NCI-H526 (cell line): ENCODE results near the gene KCNA5.

Experiments
- DNase-seq, 2 experiments: peaks; one replicate each; lab custom pipeline; 2025; lab: John Stamatoyannopoulos, UW

Gene KCNA5

DNA sequence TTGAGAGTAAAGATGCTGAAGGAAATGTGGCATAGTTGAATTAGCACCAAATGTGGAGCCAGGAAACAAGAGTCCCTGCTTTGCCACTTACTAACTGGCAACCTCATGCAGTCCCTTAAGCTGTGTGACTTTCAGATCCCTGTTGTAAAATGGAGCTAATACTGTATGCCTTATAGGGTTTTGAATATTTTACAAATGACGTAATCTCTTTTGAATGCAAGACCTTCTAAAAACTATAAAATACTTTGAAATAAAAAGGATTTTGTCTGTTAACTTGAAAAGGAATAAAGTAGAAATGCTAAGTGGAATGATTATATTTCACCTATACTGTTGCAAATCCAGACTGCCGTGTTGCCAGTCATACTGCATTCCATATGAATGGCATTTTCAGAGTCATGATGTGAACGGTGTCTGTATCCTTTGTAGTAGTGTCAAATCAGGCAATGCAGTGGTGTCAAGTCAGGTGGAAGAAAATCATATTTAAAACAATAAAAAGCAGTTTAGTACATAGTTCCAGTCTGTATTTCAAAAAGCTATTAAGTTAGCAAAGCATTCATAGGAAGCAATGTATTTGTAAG, 21.3 kb downstream of the KCNA5 start:
- DNase-seq = no peak

DNA sequence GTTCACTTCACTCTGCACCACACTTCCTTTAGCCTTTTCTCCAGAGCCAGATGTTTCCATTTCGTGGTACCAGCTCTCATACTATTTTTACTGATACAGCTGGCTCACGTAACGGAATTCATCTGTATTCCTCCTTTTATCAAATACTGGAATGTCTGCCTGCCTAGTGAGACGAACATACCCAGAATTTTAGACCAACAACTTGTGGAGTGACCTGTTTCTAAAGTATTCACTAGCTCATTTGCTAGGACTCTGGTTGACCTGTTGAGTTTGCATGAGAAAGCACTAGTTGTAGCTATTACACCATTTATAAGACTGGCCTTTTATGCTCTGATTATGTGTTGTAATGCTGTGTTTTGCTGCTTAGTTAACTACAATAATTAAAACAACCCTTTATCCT, 22.6 kb downstream of the KCNA5 start:
- no peak for DNase-seq

DNA sequence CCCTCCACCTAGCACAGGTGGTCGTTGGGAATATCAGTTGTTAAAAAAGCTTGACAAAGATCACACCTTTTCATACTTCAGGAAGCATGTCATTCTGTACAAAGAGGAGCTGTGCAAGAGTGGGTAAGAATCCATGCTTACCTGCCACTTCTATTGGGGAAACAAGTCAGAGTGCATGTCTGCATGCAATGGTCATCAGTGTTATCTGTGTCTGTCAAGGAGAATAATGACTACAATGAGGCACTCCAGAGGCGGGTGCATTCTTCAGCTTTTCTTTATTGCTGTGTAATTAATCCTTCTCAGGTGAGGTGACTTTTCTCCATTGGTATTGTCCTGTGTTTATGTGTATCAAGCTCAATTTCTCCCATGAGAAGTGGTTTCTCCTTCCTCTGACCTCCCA, 24.4 kb downstream of the KCNA5 start:
- DNase-seq = no peak

DNA sequence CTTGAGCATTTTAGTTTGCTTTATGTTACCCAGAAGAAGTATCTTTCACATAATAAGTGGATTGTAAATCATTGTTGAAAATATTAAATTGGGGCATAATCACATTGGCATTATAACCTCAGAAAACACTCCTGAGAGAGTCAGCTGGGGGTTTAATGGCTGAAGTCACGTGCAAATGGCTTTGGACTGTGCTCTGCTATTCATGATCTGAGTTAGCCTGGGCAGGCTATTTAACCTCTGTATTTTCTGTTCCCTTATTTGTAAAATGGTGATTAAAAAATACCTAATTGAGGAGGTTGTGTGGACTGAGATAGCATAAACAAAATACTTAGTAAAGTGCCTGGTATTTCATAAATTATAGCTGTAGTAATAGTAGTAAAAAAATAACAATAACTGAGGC, 24.9 kb downstream of the KCNA5 start:
- no peak for DNase-seq

DNA sequence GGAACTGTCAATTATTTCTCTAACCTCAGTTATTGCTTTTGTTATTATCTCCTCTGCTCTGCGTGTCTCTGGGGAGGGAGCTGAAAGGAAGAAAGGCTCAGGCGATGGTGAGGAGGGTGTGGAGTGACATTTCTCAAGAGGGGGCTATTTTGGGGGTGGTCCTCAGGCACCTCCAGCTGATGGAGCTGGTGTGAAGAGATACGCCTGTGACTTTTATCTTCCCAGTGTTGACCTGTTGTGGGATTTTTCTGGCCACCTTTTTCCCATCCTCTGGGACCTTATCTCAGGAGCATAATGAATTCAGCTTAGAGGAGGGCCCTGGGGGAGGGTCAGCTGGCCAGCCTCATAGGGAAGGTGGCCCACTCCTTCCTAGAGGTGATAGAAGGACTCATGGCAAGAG, 26.4 kb downstream of the KCNA5 start:
- no peak for DNase-seq

DNA sequence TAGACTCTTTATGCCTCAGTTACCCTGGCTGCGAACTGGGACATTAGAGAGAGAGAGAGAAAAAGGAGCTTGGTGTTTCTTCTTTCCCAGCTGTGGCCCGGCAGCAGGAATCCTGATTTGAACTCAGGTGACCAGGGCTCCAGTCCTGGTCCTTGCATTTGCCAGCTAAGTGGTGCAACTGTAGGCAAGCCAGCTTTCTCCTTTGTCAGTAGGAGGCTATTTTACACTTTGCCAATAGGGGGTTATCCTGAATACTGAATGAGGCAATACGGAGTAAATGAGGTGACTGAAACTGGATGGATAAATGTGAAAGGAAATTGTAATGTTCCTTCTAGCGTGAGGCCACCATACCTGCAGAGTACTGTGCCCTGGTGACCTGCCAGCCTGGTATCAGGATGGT, 27.8 kb downstream of the KCNA5 start:
- DNase-seq = no peak

DNA sequence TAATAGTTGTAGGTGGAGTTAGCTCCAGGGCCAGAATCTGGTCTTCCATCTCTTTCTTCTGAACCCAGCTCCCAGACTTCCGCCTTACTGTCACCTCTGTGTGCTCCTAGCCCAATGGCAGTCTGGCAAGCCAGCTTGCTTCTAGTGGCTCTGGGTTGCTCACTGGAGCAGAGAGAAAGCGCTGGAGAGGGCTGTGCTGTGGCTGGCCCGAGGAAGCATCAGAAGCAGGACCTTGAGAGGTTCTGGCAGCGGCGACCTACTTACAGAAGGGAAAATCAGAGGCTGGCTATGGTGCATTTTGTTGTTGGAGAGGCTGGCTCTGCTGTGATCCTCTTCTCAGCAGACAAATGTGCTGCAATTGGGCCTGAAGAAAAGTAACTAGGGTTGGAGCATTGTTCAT, 28.6 kb downstream of the KCNA5 start:
- DNase-seq = no peak

DNA sequence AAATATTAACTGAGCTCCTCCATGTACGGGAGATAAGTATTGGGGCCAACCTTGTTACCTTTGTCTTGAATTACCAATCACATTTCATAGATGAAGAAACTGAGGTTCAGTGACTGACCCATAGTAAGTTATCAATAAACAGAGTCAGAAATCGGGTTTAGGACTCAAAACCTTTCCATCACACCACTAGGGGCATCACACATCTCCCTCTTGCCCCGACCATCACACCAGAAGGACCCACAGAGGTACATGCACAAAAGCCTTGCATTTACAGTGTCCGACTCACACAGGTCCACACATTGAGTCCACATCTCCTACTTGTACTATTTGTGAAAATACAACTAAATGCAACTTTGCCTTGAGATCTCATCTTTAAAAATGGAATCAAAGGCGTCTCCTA, 29.4 kb downstream of the KCNA5 start:
- no peak for DNase-seq

DNA sequence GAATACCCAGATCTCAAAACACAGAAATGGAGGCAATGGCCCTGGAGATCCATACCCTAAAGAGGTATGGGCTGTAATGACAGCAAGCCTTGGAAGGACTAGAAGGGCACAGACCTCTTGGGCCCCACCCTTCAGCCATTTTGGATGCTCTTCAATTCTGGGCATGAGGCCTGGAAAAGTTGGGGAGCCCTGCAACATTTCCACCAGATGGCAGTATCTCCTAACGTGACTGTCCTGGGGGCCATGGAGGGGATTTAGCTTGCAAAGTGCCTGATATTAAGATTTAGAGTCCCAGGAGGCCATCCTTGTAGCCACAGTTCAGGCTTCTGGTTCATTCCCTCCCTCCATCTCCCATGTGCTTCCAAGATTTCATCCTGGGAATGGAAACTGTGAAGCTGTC, 30.2 kb downstream of the KCNA5 start:
- DNase-seq = peak in 1 of 2 experiments; percentile 11

DNA sequence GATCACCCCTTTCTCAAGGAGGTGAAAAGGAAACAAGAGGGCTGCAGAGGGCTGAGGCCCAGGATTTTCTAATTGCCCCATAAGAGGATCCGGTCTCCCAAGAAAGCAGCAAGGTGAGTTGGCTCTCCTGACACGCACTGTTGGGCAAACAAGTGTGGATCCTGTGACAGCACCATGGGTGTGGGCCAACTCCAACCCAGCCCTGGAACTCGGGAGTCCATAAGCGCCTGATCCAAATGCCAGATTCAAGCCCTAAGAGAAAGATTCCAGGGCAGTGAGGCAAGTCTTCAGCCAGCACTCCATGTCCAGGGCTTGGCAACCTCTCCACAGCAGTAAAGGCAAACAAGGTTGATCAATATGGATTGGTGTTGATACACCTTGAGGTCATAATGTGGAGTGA, 33.1 kb downstream of the KCNA5 start:
- DNase-seq = no peak

DNA sequence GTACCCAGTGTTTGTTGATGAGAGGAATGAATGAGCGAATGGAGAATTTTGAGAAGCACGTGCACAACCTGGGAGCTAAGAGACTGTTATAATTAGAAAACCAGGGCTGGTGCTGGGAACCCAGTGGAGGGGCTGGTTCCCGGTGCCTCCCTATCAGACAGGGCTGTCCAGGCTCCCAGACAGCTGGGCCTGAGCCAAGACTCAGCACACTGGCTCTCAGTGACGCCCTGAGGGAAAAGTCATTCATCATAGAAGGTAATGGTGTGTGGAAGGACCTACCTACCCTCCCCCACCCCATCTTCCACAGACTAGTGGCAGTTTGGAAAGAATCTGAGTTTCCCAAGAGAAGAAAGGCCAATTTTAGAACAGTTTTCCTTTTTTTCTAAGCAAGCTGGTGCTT, 34.7 kb downstream of the KCNA5 start:
- peak in 1 of 2 experiments; percentile 12 for DNase-seq

DNA sequence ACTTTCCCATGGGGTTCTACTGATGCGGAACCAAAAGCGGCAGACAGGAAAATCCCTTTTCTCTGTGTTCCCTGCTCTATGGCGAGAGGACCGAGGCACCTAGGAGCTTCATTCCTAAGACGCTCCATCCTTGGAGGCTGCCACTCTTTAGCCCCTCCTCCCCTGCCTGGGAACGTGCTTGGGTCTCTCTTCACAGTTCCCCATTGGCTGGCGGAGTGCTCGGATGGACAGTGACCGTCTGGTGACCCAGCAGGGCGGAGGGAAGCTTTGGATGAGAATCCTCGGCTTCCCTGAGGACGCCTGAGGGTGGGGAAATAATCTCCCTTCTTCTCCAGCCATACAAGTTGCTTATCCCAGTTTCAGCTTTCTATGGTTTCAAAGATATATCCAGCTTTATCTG, 37.3 kb downstream of the KCNA5 start:
- DNase-seq = no peak

DNA sequence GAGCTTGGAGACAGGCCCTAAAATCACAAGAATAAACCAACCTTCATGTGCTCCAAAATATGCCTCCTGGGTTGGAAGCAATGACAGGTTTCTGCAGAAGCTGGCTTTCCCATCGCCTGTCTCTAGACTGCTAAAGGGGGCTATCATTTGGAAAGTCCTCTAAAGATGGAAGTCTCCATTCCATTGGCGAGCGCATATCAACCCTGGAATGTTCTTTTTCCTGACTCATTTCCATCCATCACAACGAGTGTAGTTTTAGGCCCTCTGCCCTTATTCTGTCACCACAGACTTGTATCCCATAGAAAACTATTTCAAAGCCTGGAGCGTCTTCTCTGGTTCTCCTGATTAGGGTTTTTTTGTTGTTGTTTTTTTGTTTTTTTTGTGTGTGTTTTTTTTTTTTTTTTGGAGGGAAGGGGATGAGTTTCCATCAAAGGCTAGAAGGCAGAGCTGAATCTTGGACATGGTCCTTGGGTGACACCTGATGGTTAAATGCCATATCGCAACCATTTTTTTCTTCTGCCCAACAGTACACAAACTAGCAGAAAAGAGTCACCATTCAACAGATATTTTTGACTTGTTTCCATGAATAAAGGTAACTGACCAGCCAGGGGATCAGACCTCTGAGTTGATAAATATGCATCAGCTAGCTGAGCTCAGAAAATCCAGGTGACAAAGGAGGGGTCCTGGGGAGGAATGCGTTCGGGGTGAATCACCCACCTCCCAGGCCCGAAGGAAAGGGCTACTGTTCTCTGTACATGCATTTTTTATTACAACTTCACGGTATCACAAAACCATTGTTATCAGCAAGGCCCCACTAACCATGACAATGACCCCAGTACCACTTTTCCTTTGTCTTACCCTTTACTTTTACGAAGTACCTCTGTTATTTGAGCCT, 40.5 kb downstream of the KCNA5 start:
- DNase-seq = peak in 1 of 2 experiments; percentile 62

DNA sequence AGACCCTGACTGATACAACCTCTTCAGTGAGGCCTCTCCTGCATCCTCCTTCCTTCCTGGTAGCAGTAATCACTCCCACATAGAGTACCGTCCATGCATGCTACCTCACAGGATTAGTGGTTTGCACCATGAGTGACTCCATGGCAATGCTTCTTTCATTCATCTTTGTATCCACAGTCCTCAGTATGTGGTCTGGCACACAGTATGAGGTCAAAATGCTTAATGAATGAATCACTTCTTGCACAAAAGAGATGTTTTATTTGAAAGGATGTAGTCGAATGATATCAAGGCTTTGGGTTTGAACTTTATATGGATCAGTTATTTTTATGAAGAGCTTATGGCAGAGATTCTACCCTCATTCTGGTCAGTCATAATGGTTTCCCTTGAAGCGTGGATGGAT, 42.2 kb downstream of the KCNA5 start:
- DNase-seq = no peak

DNA sequence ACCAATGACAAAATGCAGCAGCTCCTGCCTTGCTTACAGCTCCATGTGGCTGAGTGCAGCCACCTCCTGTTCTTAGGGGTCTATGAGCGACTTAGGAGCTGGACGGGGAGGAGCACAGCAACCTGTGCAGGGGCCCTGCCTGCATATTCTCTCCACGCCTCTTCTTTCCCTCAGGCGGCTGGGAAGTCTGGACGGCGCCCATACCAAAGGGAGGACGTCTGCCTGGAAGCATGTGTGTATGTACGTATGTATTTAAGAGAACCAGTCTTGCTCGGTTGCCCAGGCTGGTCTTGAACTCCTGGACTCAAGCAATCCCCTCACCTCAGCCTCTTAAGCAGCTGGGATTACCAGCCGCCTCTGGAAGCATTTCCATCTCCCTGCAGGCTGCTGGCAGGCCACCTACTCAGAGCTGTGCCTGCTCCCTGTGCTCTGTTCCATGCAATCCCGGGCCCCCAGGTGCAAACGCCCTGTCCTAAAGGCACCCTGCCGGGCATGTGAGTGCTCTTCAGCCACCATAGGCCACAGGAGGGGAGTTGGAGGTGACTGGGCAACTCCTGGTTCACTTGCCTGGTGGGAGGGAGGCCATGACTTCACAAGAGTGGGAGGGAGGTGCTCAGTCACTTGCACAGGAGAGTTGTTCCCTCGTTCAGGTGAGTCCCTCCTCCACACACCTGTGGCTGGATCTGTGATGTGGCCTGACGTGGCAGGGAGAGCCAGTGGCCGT, 44.3 kb downstream of the KCNA5 start:
- no peak for DNase-seq

DNA sequence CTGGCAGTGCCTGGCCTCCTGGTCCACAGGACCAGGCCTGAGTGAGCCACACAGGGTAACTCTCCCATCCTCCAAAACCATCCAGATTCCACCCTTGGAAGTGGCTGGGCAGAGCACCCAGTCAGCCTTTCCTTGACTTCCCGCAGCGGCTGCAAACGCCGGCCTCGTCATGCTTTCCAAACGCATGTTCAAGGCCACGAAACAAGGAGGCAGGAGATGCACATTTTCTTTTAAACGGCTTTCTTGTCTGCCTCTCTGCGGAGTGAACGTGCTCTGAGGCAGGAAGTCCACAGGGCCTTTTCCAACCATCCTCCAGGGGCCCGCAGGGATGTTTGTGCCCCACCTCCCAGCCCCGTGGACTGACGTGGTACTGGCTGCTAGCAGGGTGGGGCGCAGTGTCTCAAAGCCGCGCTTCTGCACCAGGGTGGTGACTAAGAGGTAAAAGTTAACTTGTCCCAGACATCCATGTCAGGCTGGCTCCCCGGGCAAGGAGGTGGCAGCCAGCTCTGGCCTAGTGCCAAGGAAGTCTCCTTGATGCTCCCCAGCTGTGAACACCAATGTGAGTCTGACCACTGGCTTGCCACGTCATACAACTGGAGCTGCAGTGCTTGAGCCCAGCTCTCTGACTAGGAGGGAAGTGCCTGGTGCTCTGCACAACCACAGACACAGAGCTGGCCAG, 45.0 kb downstream of the KCNA5 start:
- DNase-seq = no peak

DNA sequence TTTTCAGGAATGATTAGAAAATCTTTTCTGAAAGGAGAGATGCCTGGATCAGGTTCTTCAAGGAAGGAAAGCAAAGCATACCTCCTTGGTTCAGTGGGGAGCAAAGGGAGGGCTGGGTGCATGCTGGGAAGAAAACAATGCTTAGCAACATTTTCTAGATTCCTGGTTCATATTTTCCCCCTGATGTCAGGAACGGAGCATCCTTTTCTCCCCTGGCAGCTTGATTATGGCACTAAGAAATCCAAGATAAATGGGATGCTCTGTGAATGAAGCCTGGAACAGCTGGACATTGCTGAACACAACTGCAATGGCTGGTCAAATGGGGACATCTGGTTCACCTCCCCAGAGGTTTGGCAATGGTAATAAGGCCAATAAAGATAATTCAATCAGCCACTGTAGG, 50.9 kb downstream of the KCNA5 start:
- no peak for DNase-seq

DNA sequence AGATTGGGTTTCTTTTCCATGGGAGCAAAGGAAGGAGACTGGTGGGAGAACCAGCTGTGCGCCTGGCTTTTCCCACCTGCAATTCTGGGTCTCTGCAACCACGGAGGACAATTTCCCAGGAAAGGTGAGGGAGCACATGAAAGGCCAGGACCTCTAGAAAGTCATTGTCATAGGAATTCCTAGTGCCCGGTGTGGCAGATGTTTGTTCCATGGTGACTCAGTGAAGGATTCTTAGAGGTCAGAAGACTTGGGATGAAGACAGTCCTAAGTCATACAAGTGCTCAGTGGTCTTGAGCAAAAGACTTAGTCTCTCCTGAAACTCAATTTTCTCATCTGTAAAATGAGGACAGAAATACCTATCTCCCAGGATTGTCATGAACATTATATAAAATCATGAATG, 51.3 kb downstream of the KCNA5 start:
- DNase-seq = no peak
